ENCODE results near the gene GPATCH2L.

Gene GPATCH2L

DNA sequence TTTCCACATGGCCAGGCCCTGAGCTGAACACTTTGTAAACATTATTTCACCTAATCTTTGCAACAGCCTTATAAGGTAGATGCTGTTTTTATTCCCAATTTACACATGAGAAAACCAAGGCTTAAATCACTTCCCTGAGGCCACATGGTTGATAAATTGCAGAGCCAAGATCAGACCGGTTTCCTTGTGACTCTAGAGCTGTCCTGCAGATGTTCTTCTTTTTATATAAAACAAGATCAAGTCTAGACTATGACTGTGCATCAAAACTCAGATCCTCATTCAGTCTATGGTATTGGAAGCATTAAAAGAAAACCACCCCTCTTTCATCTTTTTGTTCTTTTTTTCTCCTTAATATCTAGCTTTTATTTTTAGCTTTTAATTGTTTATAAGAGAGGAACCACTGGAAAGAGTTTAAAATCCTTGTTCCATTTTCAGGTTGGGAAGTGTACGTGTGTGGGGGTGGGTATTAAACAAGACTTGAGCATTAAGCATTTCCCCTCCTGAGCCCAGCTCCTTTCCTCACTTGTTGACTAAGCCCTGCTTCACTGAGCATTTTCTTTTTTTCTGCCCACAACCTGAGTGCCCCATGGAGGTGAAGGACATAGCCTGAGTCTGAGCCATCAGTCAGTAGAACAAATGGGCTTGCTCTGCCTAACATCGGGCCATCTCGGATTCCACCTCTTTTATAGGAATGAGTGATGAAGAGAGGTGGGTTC is 45.4 kb downstream of the GPATCH2L start:
- TF ChIP-seq, protein P1, sequence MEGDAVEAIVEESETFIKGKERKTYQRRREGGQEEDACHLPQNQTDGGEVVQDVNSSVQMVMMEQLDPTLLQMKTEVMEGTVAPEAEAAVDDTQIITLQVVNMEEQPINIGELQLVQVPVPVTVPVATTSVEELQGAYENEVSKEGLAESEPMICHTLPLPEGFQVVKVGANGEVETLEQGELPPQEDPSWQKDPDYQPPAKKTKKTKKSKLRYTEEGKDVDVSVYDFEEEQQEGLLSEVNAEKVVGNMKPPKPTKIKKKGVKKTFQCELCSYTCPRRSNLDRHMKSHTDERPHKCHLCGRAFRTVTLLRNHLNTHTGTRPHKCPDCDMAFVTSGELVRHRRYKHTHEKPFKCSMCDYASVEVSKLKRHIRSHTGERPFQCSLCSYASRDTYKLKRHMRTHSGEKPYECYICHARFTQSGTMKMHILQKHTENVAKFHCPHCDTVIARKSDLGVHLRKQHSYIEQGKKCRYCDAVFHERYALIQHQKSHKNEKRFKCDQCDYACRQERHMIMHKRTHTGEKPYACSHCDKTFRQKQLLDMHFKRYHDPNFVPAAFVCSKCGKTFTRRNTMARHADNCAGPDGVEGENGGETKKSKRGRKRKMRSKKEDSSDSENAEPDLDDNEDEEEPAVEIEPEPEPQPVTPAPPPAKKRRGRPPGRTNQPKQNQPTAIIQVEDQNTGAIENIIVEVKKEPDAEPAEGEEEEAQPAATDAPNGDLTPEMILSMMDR (IDR thresholded peaks at IDR 0.05; ENCODE audit: low read length, missing control alignments) = no peak
- H3K4me3 ChIP-seq (replicated peaks; ENCODE audit: low read depth, low read length) = no peak overlapping the region
- no peak for DNase-seq (ENCODE audit: low read depth)

DNA sequence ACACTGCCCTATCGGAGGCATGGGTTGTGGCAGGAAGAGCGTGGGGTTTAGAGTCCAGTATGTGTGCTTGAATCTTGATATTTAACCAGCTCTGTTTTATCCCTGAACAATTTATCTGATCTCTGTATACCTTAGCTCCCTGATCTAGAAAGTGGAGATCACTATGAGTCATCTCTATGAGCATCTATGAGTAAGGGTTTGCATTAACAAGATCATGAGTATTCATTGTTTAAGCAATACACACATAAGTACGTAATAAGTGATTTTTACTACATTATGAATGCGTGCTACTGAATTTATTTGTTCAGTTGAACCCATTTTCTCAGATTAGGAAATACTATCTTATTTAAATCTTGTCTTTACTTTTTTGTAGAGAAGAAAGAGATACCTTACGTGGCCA is 49.4 kb downstream of the GPATCH2L start:
- no peak overlapping the region for H3K4me3 ChIP-seq (replicated peaks; ENCODE audit: low read depth, low read length)
- DNase-seq (ENCODE audit: low read depth) = peak; percentile 55
- TF ChIP-seq, protein P1 (IDR thresholded peaks at IDR 0.05; ENCODE audit: low read length, missing control alignments) = no peak

DNA sequence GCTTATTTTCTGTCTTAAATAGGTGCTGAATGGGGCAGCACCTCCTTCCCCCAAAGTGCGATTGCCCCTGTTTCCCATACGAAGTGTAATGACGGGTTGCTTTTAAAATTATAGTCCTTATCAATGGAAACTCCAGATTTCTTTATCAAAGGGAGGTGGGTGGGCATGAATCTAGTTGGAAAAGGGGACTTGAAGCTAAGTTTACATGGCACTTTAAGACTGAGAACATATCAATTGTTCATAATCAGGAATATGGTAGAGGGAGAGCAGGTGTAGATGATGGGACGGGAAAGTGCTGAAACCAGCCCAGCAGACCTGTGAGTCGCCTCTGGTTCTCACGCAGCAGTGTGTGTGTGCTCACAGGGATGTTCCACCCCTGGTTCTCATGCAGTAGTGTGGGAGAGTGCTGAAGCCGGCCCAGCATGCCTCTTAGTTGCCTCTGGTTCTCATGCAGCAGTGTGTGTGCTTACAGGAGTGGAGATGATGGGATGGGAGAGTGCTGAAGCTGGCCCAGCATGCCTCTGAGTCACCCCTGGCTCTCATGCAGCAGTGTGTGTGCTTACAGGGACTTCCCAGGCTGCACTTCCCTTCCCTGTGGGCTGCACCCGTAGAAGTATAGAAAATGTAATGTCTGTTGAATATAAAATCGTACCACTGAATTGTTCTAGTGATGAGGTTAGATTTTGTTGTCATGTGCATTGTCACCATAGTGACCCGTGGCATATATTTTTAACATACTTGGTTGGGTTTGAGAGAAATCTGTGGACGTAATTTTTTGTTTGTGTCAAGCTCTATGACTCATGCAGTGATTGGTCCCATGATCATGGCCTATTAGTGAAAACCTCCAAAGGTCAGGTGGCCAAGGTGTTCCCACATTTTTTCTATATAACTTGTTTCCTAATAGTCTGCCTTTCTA is 51.6 kb downstream of the GPATCH2L start:
- H3K4me3 ChIP-seq (replicated peaks; ENCODE audit: low read depth, low read length) = no peak overlapping the region
- TF ChIP-seq, protein P1 (IDR thresholded peaks at IDR 0.05; ENCODE audit: low read length, missing control alignments) = no peak
- peak; percentile 88 for DNase-seq (ENCODE audit: low read depth)

DNA sequence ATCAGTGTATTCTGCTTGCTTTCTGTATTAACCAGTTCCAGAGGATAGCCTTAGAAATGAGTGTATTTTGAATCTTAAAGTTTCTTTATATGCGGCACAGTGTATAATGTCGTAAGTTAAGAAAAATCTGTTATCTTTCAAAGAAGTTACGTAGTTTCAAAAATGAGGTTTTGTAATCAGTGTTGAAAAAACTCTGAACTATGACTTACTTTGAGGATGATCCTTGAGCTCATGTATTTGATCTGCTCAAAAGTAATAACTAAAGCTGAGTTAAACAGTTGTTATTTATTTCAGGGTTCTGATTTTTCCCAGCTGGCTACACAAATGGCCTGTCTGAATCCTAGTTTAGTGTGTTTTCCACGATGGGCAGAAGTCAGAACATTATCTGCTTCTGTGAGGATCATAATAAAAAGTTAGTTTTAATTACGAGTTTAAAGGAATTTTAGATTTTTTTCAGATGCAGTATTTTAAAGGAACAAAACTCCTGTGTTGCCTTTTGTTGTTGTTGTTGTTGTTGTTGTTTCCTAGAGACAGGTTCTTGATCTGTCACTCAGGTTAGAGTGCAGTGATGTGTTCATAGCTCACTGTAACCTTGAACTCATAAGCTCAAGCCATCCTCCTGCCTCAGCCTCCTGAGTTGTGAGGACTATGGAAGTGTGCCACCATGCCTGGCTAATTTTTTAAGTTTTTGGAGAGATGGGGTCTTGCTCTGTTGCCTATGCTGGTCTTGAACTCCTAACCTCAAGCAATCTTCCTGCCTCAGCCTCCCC is 52.9 kb downstream of the GPATCH2L start:
- no peak overlapping the region for H3K4me3 ChIP-seq (replicated peaks; ENCODE audit: low read depth, low read length)
- TF ChIP-seq, protein P1 (IDR thresholded peaks at IDR 0.05; ENCODE audit: low read length, missing control alignments) = no peak
- peak; percentile 11 for DNase-seq (ENCODE audit: low read depth)

DNA sequence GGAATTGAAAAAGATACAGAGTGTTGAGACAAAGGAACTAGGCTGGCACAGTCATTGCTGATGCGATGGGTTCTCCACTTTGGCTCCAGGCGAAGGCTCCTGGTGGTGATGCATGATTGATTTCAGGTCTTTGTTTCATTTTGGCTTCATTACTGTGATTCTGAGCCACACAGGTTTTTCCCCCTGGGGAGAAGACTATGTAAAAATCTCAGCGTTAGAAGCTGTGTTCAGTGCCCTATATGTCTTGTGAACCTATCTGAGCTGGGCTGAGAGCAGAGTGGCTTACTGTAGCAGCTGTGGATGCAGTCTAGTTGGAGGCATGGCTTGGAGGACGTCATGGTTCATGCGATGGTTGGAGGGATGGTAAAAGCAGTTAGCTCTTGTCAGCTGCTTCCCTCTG is 54.0 kb downstream of the GPATCH2L start:
- TF ChIP-seq, protein P1 (IDR thresholded peaks at IDR 0.05; ENCODE audit: low read length, missing control alignments) = no peak
- H3K4me3 ChIP-seq (replicated peaks; ENCODE audit: low read depth, low read length) = no peak overlapping the region
- no peak for DNase-seq (ENCODE audit: low read depth)

DNA sequence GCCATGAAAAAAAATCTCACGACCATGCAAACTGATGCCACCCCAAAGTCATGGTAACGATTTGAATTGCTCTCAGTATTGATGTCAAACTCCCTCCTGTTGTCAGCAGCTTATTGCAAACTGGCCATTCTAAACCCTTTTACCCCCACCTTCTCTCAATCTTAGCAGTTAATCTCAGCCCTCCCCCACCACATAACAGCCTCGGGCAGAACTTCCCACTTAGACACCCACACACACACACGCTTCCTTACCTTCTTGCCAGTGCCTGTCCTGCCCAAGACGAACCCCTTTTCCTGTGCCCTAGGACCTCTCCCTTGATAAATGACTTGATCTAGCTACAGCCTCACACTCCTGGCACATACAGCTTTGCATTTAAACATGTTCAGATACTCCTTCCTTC is 56.6 kb downstream of the GPATCH2L start:
- H3K4me3 ChIP-seq (replicated peaks; ENCODE audit: low read depth, low read length) = no peak overlapping the region
- TF ChIP-seq, protein P1 (IDR thresholded peaks at IDR 0.05; ENCODE audit: low read length, missing control alignments) = no peak
- DNase-seq (ENCODE audit: low read depth) = no peak

All from fibroblast of pulmonary artery (primary cell).